Stimulated activated CD4-positive, alpha-beta T cell treated with anti-CD3 and anti-CD28 coated beads, Interleukin-4, amount 100 ng/mL, for 48 hours (primary cell): Measurements from ENCODE around the gene FLRT1.
"Not testable (repeated sequence)": the region's sequence is repeated elsewhere in the genome, so short reads cannot be mapped to it uniquely, and the experiment has no call there.

ENCODE experiments used
- DNase-seq, 2 donors: peaks; one replicate each; pipeline ENCODE4 v3.0.0-alpha.2; 2020; ENCODE audit warnings: low read depth in 2 of 2

The FLRT1 gene

GRCh38 chr11:64025205-64025604 is 10.5 kb upstream of the FLRT1 start:
- no peak for DNase-seq

GRCh38 chr11:64026575-64027205 is 9.0 kb upstream of the FLRT1 start:
- DNase-seq, result no peak

- no peak for DNase-seq
Measured at GRCh38 chr11:64027651-64028397, 7.9 kb upstream of the FLRT1 start.

DNA sequence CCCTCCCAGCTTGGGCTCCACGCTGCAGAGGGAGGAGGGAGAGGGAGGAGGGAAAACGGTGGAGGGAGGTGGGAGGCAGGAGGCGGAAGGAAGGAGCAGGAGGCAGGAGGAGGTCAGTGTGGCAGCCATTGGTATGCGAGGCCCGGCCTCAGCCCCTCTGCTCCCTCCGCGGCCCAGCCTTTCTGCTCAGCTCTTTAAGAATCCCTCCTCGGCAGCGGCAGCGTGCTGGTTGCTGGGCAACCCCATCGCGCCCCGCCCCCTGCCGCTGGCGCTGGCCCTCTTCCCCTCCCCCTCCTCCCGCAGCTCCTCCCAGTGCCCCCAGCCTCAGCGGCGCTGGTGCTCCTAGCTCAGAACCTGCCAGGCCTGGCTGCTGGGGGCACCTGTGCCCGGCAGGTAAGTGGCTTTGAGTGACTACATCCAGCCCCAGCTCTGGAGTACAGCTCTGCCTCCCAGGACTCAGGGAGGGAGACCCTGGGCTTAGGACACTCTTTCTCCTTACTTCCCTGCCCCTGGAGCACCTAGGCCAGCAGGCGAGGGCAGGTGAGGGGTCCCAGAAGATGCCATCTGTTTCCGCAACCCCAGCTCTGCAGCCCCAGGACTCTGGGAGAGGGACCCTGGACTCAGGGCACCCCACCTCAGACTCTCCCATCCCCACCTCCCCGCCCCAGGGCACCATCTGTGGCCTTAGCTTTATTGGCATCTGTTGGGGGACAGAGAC is 7.2 kb upstream of the FLRT1 start:
- DNase-seq, result no peak

GRCh38 chr11:64029773-64030172 is 6.0 kb upstream of the FLRT1 start:
- DNase-seq, result no peak

DNA sequence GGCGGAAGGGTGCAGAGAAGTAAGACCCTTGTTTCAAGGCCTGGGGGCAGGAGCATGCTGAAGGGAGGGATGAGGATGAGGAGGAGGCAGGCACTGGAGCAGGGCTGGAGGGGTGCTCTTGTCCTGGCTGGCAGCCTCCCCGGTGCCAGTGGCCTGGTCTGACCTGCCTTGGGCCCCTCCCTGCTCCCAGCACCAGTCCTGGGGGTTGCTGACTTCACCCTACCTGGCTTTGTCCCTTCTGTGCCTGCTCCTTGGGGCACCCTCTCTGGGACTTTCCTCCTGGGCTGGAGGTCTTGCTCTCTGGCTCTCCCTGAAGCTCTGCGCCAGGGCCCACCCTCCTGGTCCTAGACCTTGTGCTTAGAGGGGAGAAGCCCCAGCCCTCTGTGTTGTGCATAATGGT is 4.7 kb upstream of the FLRT1 start:
- no peak for DNase-seq

GRCh38 chr11:64032050-64032449 is 3.7 kb upstream of the FLRT1 start:
- no peak for DNase-seq

DNA sequence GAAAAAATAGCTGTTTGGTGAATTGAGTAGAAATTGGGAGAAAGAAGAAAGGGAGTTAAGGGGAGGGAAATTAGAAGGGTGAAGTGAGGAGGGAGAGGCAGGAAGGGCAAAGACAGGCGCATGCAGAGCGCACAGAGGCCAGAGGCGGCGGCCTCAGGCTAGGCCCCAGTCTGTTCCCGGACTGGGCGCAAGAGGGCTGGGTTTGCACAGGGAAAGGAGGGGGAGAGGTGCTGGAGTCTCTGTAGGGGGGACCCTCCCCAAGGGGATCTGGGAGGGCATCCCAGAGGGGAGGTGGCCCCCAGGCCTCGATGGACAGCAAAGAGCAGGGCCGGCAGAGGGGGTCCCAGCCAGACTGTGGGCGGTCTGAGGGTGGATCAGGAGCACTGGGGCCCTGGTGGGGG is 1.3 kb upstream of the FLRT1 start:
- DNase-seq, result no peak

GRCh38 chr11:64035081-64035524 is 628 bp upstream of the FLRT1 start:
- DNase-seq, result no peak

- DNase-seq, result no peak
Measured at GRCh38 chr11:64036087-64037026, 626 bp downstream of the FLRT1 start.

DNA sequence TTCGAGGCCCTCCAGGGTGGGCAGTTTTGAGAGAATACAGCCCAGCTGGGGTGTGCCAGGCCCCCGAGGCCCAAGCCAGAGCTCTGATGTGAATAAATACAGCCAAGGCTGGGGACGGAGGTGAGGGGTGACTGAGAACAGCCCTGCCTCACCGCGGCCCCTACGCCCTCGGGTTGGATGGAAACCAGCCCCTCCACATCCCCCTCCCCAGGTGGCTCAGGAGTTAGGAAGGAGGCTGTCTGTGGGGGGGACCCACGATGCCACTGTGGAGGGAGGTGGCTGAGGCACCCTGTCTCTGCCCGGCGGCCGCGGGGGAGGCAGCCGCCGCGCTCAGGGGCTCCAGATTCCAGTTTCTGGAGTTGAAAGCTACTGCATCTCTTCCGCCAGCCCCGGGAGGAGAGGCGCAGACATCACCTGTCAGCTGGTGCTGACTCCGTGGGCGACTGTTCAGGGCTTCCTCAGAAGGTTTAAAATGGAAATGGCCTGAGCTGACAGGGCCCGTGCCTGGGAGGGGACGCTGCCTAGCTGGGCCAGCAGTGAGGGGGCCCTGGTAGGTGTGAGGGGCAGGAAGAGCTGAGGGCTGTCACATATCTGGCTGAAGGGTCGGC is 1.4 kb downstream of the FLRT1 start:
- DNase-seq, result no peak

- DNase-seq, result no peak
Measured at GRCh38 chr11:64038500-64038899, 2.8 kb downstream of the FLRT1 start.

DNA sequence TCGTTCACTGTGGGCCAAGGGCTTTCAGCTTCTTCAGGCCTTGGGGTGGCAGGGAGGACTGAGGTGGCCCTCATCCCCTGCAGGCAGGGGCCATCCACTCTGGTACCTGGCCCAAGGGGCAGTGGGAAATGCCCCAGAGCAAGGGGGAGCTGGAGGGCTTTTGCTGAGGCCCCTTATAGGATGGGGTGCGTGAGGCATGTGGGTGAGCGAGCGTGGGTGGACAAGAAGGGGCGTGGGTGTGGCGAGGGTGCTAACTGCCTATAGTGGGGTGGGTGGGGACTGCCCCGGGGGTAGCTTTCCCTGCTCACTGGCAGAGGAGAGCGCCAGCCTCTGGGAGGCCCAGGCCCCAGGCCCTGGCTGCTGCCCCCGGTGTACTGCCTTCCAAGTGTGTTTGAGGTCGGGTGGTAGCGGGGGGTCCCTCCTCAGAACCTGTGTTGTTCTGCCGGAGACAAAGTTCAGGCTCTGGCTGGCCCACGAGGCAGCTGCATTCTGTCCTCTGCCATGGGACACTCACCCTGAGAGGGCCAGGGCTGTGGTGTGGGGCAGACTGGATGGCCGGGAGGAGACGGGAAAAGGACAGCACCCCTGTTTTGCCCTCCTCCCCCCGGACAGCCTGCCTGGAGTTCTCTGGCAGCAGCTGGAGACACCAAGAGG is 3.4 kb downstream of the FLRT1 start:
- no peak for DNase-seq

DNA sequence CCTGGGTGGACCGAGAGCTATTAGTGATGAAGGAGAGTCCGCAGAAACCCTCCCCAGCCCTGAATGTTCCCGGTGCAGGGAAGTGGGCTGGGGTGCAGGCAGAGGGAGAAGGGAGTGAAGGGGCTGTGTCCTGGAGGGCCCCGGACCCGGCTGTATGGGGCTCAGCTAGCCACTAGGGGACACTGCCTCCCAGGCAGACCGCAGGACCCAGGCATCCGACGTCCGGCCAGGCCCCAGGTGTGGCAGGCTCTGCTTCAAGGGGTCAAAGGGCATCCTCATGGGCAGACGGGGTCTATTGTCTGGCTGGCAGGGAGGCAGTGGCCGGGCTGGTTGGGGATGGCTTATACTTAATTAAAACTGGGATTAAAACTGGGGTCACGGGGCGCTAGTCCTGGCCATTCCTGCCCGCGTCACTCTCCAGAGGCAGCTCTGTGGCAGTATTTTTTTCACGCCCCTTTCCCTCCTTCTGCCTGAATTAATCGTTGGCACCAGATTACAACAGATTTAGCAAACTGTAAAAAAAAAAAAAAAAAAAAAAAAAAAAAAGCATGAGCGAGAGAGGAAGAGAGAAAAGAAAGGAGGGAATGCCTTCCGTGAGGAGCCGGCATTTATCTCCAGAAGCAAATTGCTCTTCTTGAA is 5.1 kb downstream of the FLRT1 start:
- DNase-seq, result no peak

DNA sequence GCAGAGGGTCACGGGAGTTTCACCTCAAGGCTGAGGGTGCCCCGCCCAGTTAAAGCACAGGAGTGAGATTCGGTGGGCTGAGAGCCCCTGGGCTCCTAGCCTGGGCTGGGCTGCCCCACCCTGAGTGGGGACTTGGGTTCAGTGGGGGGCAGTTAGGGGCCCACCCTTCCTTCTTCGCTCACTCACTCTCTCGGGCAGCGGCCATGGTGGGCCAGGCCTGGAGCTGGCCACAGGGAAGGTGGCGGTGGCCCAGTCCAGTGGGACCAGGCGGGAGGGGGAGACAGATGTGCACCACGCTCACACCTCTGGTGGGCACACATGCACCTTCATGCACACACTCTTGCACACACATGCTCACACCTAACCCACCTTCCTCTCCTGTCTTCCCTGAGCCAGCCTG is 6.1 kb downstream of the FLRT1 start:
- DNase-seq, result no peak

DNA sequence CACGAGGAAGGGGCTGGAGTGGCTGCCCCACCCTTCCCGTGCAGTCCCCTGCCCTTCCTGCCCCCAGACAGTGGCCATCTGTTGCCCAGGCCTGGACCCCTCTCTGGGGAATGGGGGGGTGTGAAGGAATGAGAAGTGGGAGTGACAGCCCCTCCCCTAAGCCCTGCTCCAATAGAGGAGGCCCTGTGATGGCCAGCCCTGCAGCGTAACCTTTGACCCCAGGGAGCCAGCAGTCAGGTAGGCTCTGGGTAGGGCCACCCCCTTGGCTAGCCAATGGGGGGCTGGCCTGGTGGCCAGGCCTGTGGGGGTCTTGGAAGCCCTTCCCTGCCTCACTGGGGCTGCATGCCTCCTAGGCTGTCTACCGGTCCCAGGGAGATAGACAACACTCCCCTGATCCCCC is 6.6 kb downstream of the FLRT1 start:
- DNase-seq, result no peak

DNA sequence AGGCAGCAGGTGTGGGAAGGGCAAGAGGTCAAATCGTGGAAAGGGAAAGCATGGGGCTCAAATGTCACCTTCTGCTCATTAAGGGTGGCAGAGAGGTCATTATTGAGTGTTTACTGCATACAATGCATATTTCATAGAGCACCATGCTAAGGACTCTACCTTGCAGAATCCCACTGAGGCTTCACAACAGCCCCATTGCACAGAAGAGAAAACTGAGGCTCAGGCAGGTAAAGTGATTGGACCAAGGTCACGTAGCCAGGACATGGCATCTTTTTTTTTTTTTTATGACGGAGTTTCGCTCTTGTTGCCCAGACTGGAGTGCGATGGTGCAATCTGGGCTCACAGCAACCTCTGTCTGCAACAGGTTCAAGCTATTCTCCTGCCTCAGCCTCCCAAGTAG is 7.8 kb downstream of the FLRT1 start:
- DNase-seq, result no peak

DNA sequence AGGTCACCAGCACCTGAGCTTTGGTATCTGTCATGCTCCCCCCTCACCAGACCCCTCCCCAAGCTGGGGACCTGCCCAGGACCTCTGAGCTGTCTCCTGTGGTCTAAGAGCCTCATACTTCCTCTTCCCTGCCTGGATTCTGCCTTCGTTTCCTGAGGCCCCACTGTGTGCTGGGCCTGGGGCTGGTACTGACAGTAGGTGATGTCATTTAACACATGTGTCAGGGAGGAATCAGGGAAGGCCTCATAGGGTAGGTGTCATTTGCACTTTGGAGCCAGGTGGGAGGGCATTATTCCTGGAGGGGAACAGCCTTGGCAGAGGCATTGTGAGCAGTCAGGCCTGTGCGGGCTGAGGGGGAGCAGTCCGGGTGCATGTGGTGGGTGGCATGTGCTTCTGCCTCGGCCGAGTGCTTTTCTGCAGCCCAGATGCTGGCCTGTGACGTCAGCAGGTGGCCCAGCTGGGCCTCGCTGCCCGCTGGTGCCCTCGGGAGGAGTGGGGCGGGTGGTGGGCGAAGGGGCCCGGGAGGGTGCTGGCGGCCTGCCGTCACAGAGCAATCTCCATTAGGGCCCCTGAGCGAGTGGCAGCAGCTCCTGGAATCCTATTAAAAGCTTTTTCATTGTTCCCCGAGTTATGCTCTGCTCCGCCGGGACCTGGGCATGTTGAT is 9.1 kb downstream of the FLRT1 start:
- no peak for DNase-seq

GRCh38 chr11:64045700-64046099 is 10.0 kb downstream of the FLRT1 start:
- no peak for DNase-seq

- not testable (repeated sequence) for DNase-seq
Measured at GRCh38 chr11:64047373-64047772, 11.6 kb downstream of the FLRT1 start.
